ENCODE data around the gene AGRN. TPM values are rescaled to one million over a fixed set of nuclear protein-coding genes. Genes with fewer than 3 reads are reported as not detected.

The AGRN gene
- polyA plus RNA-seq, 3 donors: 0.06 to 4.7 (median 0.43) TPM

- no peak overlapping the region for H3K9ac ChIP-seq (ENCODE audit: insufficient read depth, low read length, poor library complexity, severe bottlenecking)
- H3K36me3 ChIP-seq (replicated peaks in 1 of 2; ENCODE audit: control insufficient read depth in 1 of 2, insufficient read depth in 2 of 2, low read length in 2 of 2): no peaks in the 10 kb centered on the region
- H3K4me3 ChIP-seq (replicated peaks in 1 of 3; ENCODE audit: low read depth in 2 of 3, low read length in 3 of 3): no peak overlapping the region
- H3K4me3 Mint-ChIP-seq: peak overlapping the region in 1 of 2 donors; percentile 24
- no peaks in the 10 kb centered on the region for H4K20me1 ChIP-seq (ENCODE audit: insufficient read depth, low read length)
- no peaks in the 10 kb centered on the region for H3K4me1 Mint-ChIP-seq
- no peak overlapping the region for H3K27ac Mint-ChIP-seq
- no peak for DNase-seq
- no peaks in the 10 kb centered on the region for H3K27me3 Mint-ChIP-seq (ENCODE audit: low read depth in 3 of 3)
- no peak overlapping the region for H3K4me2 ChIP-seq (replicated peaks; ENCODE audit: extremely low read depth, low read length, poor library complexity, severe bottlenecking)
- H3K4me1 ChIP-seq (ENCODE audit: control insufficient read depth in 1 of 2, insufficient read depth in 2 of 2, low read length in 2 of 2): no peaks in the 10 kb centered on the region
- WGBS (ENCODE audit: insufficient coverage): 95% methylated on average over 34 of the region's 38 CpGs
- no peaks in the 10 kb centered on the region for H3K9me3 ChIP-seq (replicated peaks in 1 of 2; ENCODE audit: control insufficient read depth in 1 of 2, insufficient read depth in 1 of 2, low read length in 2 of 2)
- no peak overlapping the region for H2AFZ ChIP-seq (ENCODE audit: insufficient read depth, low read depth, low read length, poor library complexity, severe bottlenecking)
- H3K9me3 Mint-ChIP-seq: no peaks in the 10 kb centered on the region
- H3K27me3 ChIP-seq (ENCODE audit: control insufficient read depth in 2 of 2, insufficient read depth in 2 of 2, low read length in 2 of 2): no peaks in the 10 kb centered on the region
- H3K79me2 ChIP-seq (ENCODE audit: insufficient read depth, low read length): no peaks in the 10 kb centered on the region
- TF ChIP-seq CTCF (IDR thresholded peaks at IDR 0.05): no peak
- intact Hi-C loops (cut with micrococcal nuclease): no loop called here
- no peak overlapping the region for H3K27ac ChIP-seq (ENCODE audit: low read depth in 1 of 2, low read length in 2 of 2)
- H3K36me3 Mint-ChIP-seq: peaks cover 5 to 6% of the 10 kb centered on the region in 2 donors
Observed at GRCh38 chr1:1085911-1086841, 66.3 kb downstream of the AGRN start.

GRCh38 chr1:1086911-1087341, 67.0 kb downstream of the AGRN start:
- Histone ChIP-seq H3K36me3 (replicated peaks in 1 of 2; ENCODE audit: control insufficient read depth in 1 of 2, insufficient read depth in 2 of 2, low read length in 2 of 2) (no peaks in the 10 kb centered on the region), H3K27me3 (ENCODE audit: control insufficient read depth in 2 of 2, insufficient read depth in 2 of 2, low read length in 2 of 2) (no peaks in the 10 kb centered on the region), H3K4me1 (ENCODE audit: control insufficient read depth in 1 of 2, insufficient read depth in 2 of 2, low read length in 2 of 2) (no peaks in the 10 kb centered on the region), H3K79me2 (ENCODE audit: insufficient read depth, low read length) (no peaks in the 10 kb centered on the region), H3K9ac (ENCODE audit: insufficient read depth, low read length, poor library complexity, severe bottlenecking) (no peak overlapping the region), H3K4me2 (replicated peaks; ENCODE audit: extremely low read depth, low read length, poor library complexity, severe bottlenecking) (no peak overlapping the region), H3K4me3 (replicated peaks in 1 of 3; ENCODE audit: low read depth in 2 of 3, low read length in 3 of 3) (no peak overlapping the region), H3K9me3 (replicated peaks in 1 of 2; ENCODE audit: control insufficient read depth in 1 of 2, insufficient read depth in 1 of 2, low read length in 2 of 2) (no peaks in the 10 kb centered on the region), H3K27ac (ENCODE audit: low read depth in 1 of 2, low read length in 2 of 2) (no peak overlapping the region), H2AFZ (ENCODE audit: insufficient read depth, low read depth, low read length, poor library complexity, severe bottlenecking) (no peak overlapping the region), H4K20me1 (ENCODE audit: insufficient read depth, low read length) (no peaks in the 10 kb centered on the region)
- Mint-ChIP-seq H3K4me3 (no peak overlapping the region), H3K27me3 (ENCODE audit: low read depth in 3 of 3) (no peaks in the 10 kb centered on the region), H3K36me3 (peaks cover 5 to 6% of the 10 kb centered on the region in 2 donors), H3K27ac (no peak overlapping the region), H3K4me1 (no peaks in the 10 kb centered on the region), H3K9me3 (peaks cover 0 to 3% (median 0%) of the 10 kb centered on the region in 7 donors)
- WGBS (ENCODE audit: insufficient coverage): 94% methylated on average over 16 of the region's 17 CpGs
- DNase-seq: no peak
- TF ChIP-seq CTCF (IDR thresholded peaks at IDR 0.05): no peak
- intact Hi-C loops (cut with micrococcal nuclease): no loop called here

All from CD14-positive monocyte (primary cell).